ENCODE results near the gene CTRL. TPM values are rescaled to one million over a fixed set of nuclear protein-coding genes. Genes with fewer than 3 reads are reported as not detected.

Gene CTRL
- total and polyA plus RNA-seq, 5 donors from 2014 or later: 0.21 to 8.0 (median 1.1) TPM

- H3K4me1 Mint-ChIP-seq: peaks cover 0 to 18% (median 1%) of the 10 kb centered on the region in 4 donors
- Histone ChIP-seq H3K36me3 (ENCODE audit: control insufficient read depth, insufficient read depth, low read length) (peaks cover 25% of the 10 kb centered on the region), H3K9me3 (ENCODE audit: control insufficient read depth in 2 of 2, low read length in 2 of 2) (no peaks in the 10 kb centered on the region), H3K4me3 (ENCODE audit: low read depth, low read length) (no peak overlapping the region), H3K27ac (ENCODE audit: insufficient read depth, low read length, poor library complexity, severe bottlenecking) (no peak overlapping the region), H3K4me1 (ENCODE audit: control insufficient read depth, insufficient read depth, low read length, poor library complexity, severe bottlenecking) (peaks cover 4% of the 10 kb centered on the region), H3K27me3 (ENCODE audit: control insufficient read depth, insufficient read depth, low read length) (no peaks in the 10 kb centered on the region)
- peak overlapping the region; percentile 42 to 74 (median 44) for H3K27ac Mint-ChIP-seq
- no peaks in the 10 kb centered on the region for H3K36me3 Mint-ChIP-seq
- ATAC-seq (ENCODE audit: low read depth in 2 of 2): no peak
- no peaks in the 10 kb centered on the region for H3K9me3 Mint-ChIP-seq
- no peaks in the 10 kb centered on the region for H3K27me3 Mint-ChIP-seq
- no peak overlapping the region for H3K4me3 Mint-ChIP-seq
- no peak for DNase-seq
Observed at GRCh38 chr16:67923414-67924116, 8.1 kb downstream of the CTRL start.

GRCh38 chr16:67922740-67923139 lies 8.9 kb downstream of the CTRL start:
- Mint-ChIP-seq H3K36me3 (peaks cover 4% of the 10 kb centered on the region), H3K9me3 (no peaks in the 10 kb centered on the region), H3K27me3 (no peaks in the 10 kb centered on the region), H3K4me3 (no peak overlapping the region), H3K4me1 (peaks cover 0 to 18% (median 4%) of the 10 kb centered on the region in 4 donors), H3K27ac (peak overlapping the region in 1 of 3 donors; percentile 44)
- Histone ChIP-seq H3K36me3 (ENCODE audit: control insufficient read depth, insufficient read depth, low read length) (peaks cover 28% of the 10 kb centered on the region), H3K9me3 (ENCODE audit: control insufficient read depth in 2 of 2, low read length in 2 of 2) (no peaks in the 10 kb centered on the region), H3K27me3 (ENCODE audit: control insufficient read depth, insufficient read depth, low read length) (no peaks in the 10 kb centered on the region), H3K27ac (ENCODE audit: insufficient read depth, low read length, poor library complexity, severe bottlenecking) (no peak overlapping the region), H3K4me1 (ENCODE audit: control insufficient read depth, insufficient read depth, low read length, poor library complexity, severe bottlenecking) (no peaks in the 10 kb centered on the region), H3K4me3 (ENCODE audit: low read depth, low read length) (no peak overlapping the region)
- ATAC-seq (ENCODE audit: low read depth in 2 of 2) (no peak), DNase-seq (no peak)

- Mint-ChIP-seq H3K4me3 (no peak overlapping the region), H3K27me3 (no peaks in the 10 kb centered on the region), H3K36me3 (peaks cover 9% of the 10 kb centered on the region), H3K9me3 (peaks cover 0 to 3% (median 0%) of the 10 kb centered on the region in 7 donors), H3K4me1 (peaks cover 0 to 23% (median 9%) of the 10 kb centered on the region in 4 donors), H3K27ac (peak overlapping the region in 2 of 3 donors; percentile 44 to 71)
- Histone ChIP-seq H3K4me3 (ENCODE audit: low read depth, low read length) (no peak overlapping the region), H3K4me1 (ENCODE audit: control insufficient read depth, insufficient read depth, low read length, poor library complexity, severe bottlenecking) (peaks cover 3% of the 10 kb centered on the region), H3K9me3 (ENCODE audit: control insufficient read depth in 2 of 2, low read length in 2 of 2) (no peaks in the 10 kb centered on the region), H3K36me3 (ENCODE audit: control insufficient read depth, insufficient read depth, low read length) (peaks cover 23% of the 10 kb centered on the region), H3K27me3 (ENCODE audit: control insufficient read depth, insufficient read depth, low read length) (no peaks in the 10 kb centered on the region), H3K27ac (ENCODE audit: insufficient read depth, low read length, poor library complexity, severe bottlenecking) (no peak overlapping the region)
- ATAC-seq (ENCODE audit: low read depth in 2 of 2) (no peak), DNase-seq (no peak)
Observed at GRCh38 chr16:67922221-67922620, 9.4 kb downstream of the CTRL start.

GRCh38 chr16:67919622-67920221 lies 11.9 kb downstream of the CTRL start:
- Mint-ChIP-seq H3K4me3 (no peak overlapping the region), H3K27ac (peak overlapping the region in 1 of 3 donors; percentile 23), H3K36me3 (peaks cover 23% of the 10 kb centered on the region)

GRCh38 chr16:67917852-67918236 lies 13.8 kb downstream of the CTRL start:
- peak in 1 of 3 donors; percentile 32 for DNase-seq
- H3K9me3 ChIP-seq (ENCODE audit: control insufficient read depth in 2 of 2, low read length in 2 of 2): no peaks in the 10 kb centered on the region
- peaks cover 3% of the 10 kb centered on the region for H3K4me1 ChIP-seq (ENCODE audit: control insufficient read depth, insufficient read depth, low read length, poor library complexity, severe bottlenecking)
- H3K4me3 ChIP-seq (ENCODE audit: low read depth, low read length): no peak overlapping the region
- peak overlapping the region in 1 of 3 donors; percentile 88 for H3K27ac Mint-ChIP-seq
- peaks cover 0 to 42% (median 22%) of the 10 kb centered on the region in 4 donors for H3K4me1 Mint-ChIP-seq
- H3K27ac ChIP-seq (ENCODE audit: insufficient read depth, low read length, poor library complexity, severe bottlenecking): no peak overlapping the region
- peaks cover 19% of the 10 kb centered on the region for H3K36me3 ChIP-seq (ENCODE audit: control insufficient read depth, insufficient read depth, low read length)
- no peaks in the 10 kb centered on the region for H3K27me3 Mint-ChIP-seq
- H3K4me3 Mint-ChIP-seq: no peak overlapping the region
- peaks cover 29% of the 10 kb centered on the region for H3K36me3 Mint-ChIP-seq
- no peaks in the 10 kb centered on the region for H3K27me3 ChIP-seq (ENCODE audit: control insufficient read depth, insufficient read depth, low read length)
- H3K9me3 Mint-ChIP-seq: peaks cover 0 to 3% (median 0%) of the 10 kb centered on the region in 7 donors
- ATAC-seq (ENCODE audit: low read depth in 2 of 2): peak; percentile 95 to 96

More at GRCh38 chr16:67919622-67920221, 11.9 kb downstream of the CTRL start:
- ATAC-seq (ENCODE audit: low read depth in 2 of 2): no peak
- Histone ChIP-seq H3K27me3 (ENCODE audit: control insufficient read depth, insufficient read depth, low read length) (no peaks in the 10 kb centered on the region), H3K4me3 (ENCODE audit: low read depth, low read length) (no peak overlapping the region), H3K9me3 (ENCODE audit: control insufficient read depth in 2 of 2, low read length in 2 of 2) (no peaks in the 10 kb centered on the region), H3K36me3 (ENCODE audit: control insufficient read depth, insufficient read depth, low read length) (peaks cover 23% of the 10 kb centered on the region), H3K27ac (ENCODE audit: insufficient read depth, low read length, poor library complexity, severe bottlenecking) (no peak overlapping the region), H3K4me1 (ENCODE audit: control insufficient read depth, insufficient read depth, low read length, poor library complexity, severe bottlenecking) (peaks cover 3% of the 10 kb centered on the region)
- Mint-ChIP-seq H3K9me3 (peaks cover 0 to 3% (median 0%) of the 10 kb centered on the region in 7 donors), H3K4me1 (peaks cover 0 to 38% (median 21%) of the 10 kb centered on the region in 4 donors), H3K27me3 (no peaks in the 10 kb centered on the region)
- peak in 1 of 3 donors; percentile 32 for DNase-seq

GRCh38 chr16:67917140-67917851 lies 14.4 kb downstream of the CTRL start:
- no peak overlapping the region for H3K4me3 Mint-ChIP-seq
- no peak for ATAC-seq (ENCODE audit: low read depth in 2 of 2)
- DNase-seq: no peak
- H3K9me3 ChIP-seq (ENCODE audit: control insufficient read depth in 2 of 2, low read length in 2 of 2): no peaks in the 10 kb centered on the region
- peaks cover 19% of the 10 kb centered on the region for H3K36me3 ChIP-seq (ENCODE audit: control insufficient read depth, insufficient read depth, low read length)
- H3K27me3 Mint-ChIP-seq: no peaks in the 10 kb centered on the region
- H3K4me3 ChIP-seq (ENCODE audit: low read depth, low read length): no peak overlapping the region
- H3K27ac Mint-ChIP-seq: peak overlapping the region in 1 of 3 donors; percentile 88
- peaks cover 3% of the 10 kb centered on the region for H3K4me1 ChIP-seq (ENCODE audit: control insufficient read depth, insufficient read depth, low read length, poor library complexity, severe bottlenecking)
- peaks cover 29% of the 10 kb centered on the region for H3K36me3 Mint-ChIP-seq
- no peaks in the 10 kb centered on the region for H3K27me3 ChIP-seq (ENCODE audit: control insufficient read depth, insufficient read depth, low read length)
- H3K27ac ChIP-seq (ENCODE audit: insufficient read depth, low read length, poor library complexity, severe bottlenecking): no peak overlapping the region
- peaks cover 0 to 3% (median 0%) of the 10 kb centered on the region in 7 donors for H3K9me3 Mint-ChIP-seq
- peaks cover 0 to 40% (median 22%) of the 10 kb centered on the region in 4 donors for H3K4me1 Mint-ChIP-seq

GRCh38 chr16:67915831-67916723 lies 15.6 kb downstream of the CTRL start:
- H3K9me3 Mint-ChIP-seq: peaks cover 0 to 3% (median 0%) of the 10 kb centered on the region in 7 donors
- H3K4me1 Mint-ChIP-seq: peaks cover 0 to 33% (median 22%) of the 10 kb centered on the region in 4 donors
- Histone ChIP-seq H3K4me3 (ENCODE audit: low read depth, low read length) (no peak overlapping the region), H3K36me3 (ENCODE audit: control insufficient read depth, insufficient read depth, low read length) (peaks cover 22% of the 10 kb centered on the region), H3K27ac (ENCODE audit: insufficient read depth, low read length, poor library complexity, severe bottlenecking) (no peak overlapping the region), H3K27me3 (ENCODE audit: control insufficient read depth, insufficient read depth, low read length) (no peaks in the 10 kb centered on the region), H3K9me3 (ENCODE audit: control insufficient read depth in 2 of 2, low read length in 2 of 2) (no peaks in the 10 kb centered on the region), H3K4me1 (ENCODE audit: control insufficient read depth, insufficient read depth, low read length, poor library complexity, severe bottlenecking) (peaks cover 3% of the 10 kb centered on the region)
- H3K4me3 Mint-ChIP-seq: no peak overlapping the region
- no peaks in the 10 kb centered on the region for H3K27me3 Mint-ChIP-seq
- peak overlapping the region; percentile 61 to 88 (median 87) for H3K27ac Mint-ChIP-seq
- ATAC-seq (ENCODE audit: low read depth in 2 of 2): no peak
- peaks cover 29% of the 10 kb centered on the region for H3K36me3 Mint-ChIP-seq
- no peak for DNase-seq
